ENCODE measurements around the gene CDC25C.

DNA sequence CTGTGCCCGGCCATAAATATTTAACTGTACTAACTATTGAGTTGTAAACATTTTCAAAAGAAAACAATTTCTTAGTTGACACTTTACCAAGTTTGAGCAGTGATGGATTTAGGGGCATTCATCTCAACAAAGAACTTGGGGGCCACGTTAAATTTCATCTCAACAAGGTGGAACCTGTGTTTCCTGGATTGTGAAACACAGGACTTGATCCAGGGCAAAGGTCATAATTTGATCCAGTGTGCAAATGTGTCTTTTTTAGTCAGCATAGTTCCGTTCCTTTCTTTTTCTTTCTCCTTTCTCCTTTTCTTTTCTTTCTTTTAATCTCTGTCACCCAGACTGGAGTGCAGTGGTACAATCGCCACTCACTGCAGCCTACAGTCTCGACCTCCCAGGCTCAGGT lies 60.3 kb downstream of the CDC25C start:
- no peak for TF ChIP-seq POLR2A (IDR thresholded peaks at IDR 0.05)
- TF ChIP-seq, protein P1, sequence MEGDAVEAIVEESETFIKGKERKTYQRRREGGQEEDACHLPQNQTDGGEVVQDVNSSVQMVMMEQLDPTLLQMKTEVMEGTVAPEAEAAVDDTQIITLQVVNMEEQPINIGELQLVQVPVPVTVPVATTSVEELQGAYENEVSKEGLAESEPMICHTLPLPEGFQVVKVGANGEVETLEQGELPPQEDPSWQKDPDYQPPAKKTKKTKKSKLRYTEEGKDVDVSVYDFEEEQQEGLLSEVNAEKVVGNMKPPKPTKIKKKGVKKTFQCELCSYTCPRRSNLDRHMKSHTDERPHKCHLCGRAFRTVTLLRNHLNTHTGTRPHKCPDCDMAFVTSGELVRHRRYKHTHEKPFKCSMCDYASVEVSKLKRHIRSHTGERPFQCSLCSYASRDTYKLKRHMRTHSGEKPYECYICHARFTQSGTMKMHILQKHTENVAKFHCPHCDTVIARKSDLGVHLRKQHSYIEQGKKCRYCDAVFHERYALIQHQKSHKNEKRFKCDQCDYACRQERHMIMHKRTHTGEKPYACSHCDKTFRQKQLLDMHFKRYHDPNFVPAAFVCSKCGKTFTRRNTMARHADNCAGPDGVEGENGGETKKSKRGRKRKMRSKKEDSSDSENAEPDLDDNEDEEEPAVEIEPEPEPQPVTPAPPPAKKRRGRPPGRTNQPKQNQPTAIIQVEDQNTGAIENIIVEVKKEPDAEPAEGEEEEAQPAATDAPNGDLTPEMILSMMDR (IDR thresholded peaks at IDR 0.05): no peak
